GM18498 (cell line): Measurements from ENCODE around the gene APBB2.

Experiments used
- ATAC-seq: cut with Tn5 transposase; IDR thresholded peaks from one replicate; pipeline ENCODE4 v1.9.1; 2021; ENCODE audit warnings: mild to moderate bottlenecking, moderate library complexity; ENCODE audit not compliant: unreplicated experiment

Gene APBB2

GRCh38 chr4:40789771-40790170 is 424.6 kb downstream of the APBB2 start:
- ATAC-seq: no peak

- no peak for ATAC-seq
Measured at GRCh38 chr4:40789031-40789430, 425.3 kb downstream of the APBB2 start.

- no peak for ATAC-seq
Measured at GRCh38 chr4:40788331-40788730, 426.0 kb downstream of the APBB2 start.

- no peak for ATAC-seq
Measured at GRCh38 chr4:40785727-40786126, 428.6 kb downstream of the APBB2 start.

GRCh38 chr4:40782876-40783275 is 431.5 kb downstream of the APBB2 start:
- no peak for ATAC-seq

- ATAC-seq: no peak
Measured at GRCh38 chr4:40778090-40778489, 436.3 kb downstream of the APBB2 start.

GRCh38 chr4:40769266-40769665 is 445.1 kb downstream of the APBB2 start:
- ATAC-seq: no peak

- ATAC-seq: peak; percentile 99
Measured at GRCh38 chr4:40763228-40763716, 451.1 kb downstream of the APBB2 start.
